WERI-Rb-1 (cell line): ENCODE measurements around the gene AARS2.

Experiments used
- DNase-seq: peaks from one replicate; pipeline ENCODE4 v3.0.0-alpha.2; 2020
- H3K27ac ChIP-seq: fragments of 250-450 bp; sonication (Bioruptor Pico); 2 replicates; pipeline ENCODE4 v1.5.1; 2020; ENCODE audit warnings: mild to moderate bottlenecking, moderate library complexity
- H3K27me3 ChIP-seq: fragments of 250-450 bp; sonication (Bioruptor Pico); 2 replicates; pipeline ENCODE4 v1.5.1; 2021; ENCODE audit warnings: mild to moderate bottlenecking, low read depth, moderate library complexity; ENCODE audit not compliant: insufficient read depth, severe bottlenecking
- H3K36me3 ChIP-seq: fragments of 250-450 bp; sonication (Bioruptor Pico); 2 replicates; pipeline ENCODE4 v1.5.1; 2020; ENCODE audit warnings: mild to moderate bottlenecking, moderate library complexity
- H3K4me3 ChIP-seq: 2 replicates; pipeline ENCODE4 v1.5.1; 2011; ENCODE audit warnings: low read depth, mild to moderate bottlenecking, control low read depth, low read length
- H3K9me3 ChIP-seq: fragments of 250-450 bp; sonication (Bioruptor Pico); 2 replicates; pipeline ENCODE4 v1.5.1; 2021; ENCODE audit warnings: mild to moderate bottlenecking, moderate library complexity; ENCODE audit not compliant: severe bottlenecking
- TF ChIP-seq, protein P1 (sequence below): IDR thresholded peaks from 2 replicates; pipeline ENCODE4 v1.5.1; 2011; ENCODE audit warnings: low read depth, mild to moderate bottlenecking, control low read depth, inconsistent platforms, low read length

The AARS2 gene

GRCh38 chr6:44278774-44279697, 34.1 kb downstream of the AARS2 start:
- Histone ChIP-seq H3K9me3 (no peaks in the 10 kb centered on the region), H3K36me3 (peaks cover 24% of the 10 kb centered on the region), H3K4me3 (no peak overlapping the region), H3K27ac (peak overlapping the region; percentile 58), H3K27me3 (no peaks in the 10 kb centered on the region)
- TF ChIP-seq, protein P1, sequence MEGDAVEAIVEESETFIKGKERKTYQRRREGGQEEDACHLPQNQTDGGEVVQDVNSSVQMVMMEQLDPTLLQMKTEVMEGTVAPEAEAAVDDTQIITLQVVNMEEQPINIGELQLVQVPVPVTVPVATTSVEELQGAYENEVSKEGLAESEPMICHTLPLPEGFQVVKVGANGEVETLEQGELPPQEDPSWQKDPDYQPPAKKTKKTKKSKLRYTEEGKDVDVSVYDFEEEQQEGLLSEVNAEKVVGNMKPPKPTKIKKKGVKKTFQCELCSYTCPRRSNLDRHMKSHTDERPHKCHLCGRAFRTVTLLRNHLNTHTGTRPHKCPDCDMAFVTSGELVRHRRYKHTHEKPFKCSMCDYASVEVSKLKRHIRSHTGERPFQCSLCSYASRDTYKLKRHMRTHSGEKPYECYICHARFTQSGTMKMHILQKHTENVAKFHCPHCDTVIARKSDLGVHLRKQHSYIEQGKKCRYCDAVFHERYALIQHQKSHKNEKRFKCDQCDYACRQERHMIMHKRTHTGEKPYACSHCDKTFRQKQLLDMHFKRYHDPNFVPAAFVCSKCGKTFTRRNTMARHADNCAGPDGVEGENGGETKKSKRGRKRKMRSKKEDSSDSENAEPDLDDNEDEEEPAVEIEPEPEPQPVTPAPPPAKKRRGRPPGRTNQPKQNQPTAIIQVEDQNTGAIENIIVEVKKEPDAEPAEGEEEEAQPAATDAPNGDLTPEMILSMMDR, result no peak
- no peak for DNase-seq

GRCh38 chr6:44278315-44278714, 34.8 kb downstream of the AARS2 start:
- no peaks in the 10 kb centered on the region for H3K27me3 ChIP-seq
- no peaks in the 10 kb centered on the region for H3K9me3 ChIP-seq
- peak overlapping the region; percentile 58 for H3K27ac ChIP-seq
- peak; percentile 69 for DNase-seq
- TF ChIP-seq, protein P1, result no peak
- H3K4me3 ChIP-seq, result no peak overlapping the region
- H3K36me3 ChIP-seq, result peaks cover 31% of the 10 kb centered on the region

DNA sequence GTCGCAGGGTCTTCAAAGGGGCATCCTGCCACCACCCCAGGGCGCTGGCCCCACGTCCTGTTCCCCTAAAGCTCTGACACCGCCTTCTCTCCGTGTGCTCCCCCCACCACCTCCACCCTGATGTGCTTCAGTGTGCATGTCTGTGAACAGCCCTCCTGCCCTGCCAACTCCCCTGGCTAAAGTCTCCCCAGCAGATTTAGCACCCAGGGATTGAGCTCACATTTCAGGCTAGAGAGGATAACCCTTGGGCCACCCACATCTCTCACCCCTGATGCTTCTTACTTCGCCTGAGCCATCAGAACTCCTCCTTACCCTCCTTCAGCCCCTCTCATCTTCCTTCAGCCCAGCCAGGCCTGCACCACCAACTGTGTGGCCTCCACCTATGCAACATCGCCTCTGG, 35.4 kb downstream of the AARS2 start:
- peak overlapping the region; percentile 58 for H3K27ac ChIP-seq
- H3K36me3 ChIP-seq, result peaks cover 37% of the 10 kb centered on the region
- no peaks in the 10 kb centered on the region for H3K9me3 ChIP-seq
- no peaks in the 10 kb centered on the region for H3K27me3 ChIP-seq
- no peak overlapping the region for H3K4me3 ChIP-seq
- TF ChIP-seq, protein P1, result no peak
- DNase-seq, result no peak

- no peak for DNase-seq
- Histone ChIP-seq H3K9me3 (no peaks in the 10 kb centered on the region), H3K36me3 (peaks cover 40% of the 10 kb centered on the region), H3K4me3 (no peak overlapping the region), H3K27ac (no peak overlapping the region), H3K27me3 (no peaks in the 10 kb centered on the region)
- TF ChIP-seq, protein P1, result no peak
These were observed 36.2 kb downstream of the AARS2 start for GRCh38 chr6:44276667-44277640.

DNA sequence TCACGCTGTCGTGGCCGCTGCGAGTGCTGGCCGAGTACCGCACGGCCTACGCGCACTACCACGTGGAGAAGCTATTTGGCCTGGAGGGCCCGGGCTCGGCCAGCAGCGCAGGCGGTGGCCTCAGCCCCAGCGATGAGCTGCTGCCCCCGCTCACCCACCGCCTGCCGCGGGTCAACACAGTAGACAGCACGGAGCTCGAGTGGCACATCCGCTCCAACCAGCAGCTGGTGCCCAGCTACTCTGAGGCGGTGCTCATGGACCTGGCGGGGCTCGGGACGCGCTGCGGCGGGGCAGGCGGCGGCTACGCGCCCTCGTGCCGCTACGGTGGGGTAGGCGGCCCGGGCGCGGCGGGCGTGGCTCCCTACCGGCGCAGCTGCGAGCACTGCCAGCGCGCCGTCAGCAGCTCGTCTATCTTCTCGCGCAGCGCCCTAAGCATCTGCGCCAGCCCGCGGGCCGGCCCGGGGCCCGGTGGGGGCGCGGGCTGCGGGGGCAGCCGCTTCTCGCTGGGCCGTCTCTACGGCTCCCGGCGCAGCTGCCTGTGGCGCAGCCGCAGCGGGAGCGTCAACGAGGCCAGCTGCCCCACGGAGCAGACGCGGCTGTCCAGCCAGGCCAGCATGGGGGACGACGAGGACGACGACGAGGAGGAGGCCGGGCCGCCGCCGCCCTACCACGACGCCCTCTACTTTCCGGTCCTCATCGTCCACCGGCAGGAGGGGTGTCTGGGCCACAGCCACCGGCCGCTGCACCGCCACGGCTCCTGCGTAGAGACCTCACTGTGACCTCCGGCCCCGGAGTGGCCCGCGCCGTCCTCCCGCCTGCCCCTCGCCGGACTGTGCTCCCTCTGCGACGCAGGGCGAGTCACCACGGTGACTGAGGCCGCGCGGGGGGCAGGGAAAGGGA, 37.1 kb downstream of the AARS2 start:
- Histone ChIP-seq H3K27ac (no peak overlapping the region), H3K27me3 (no peaks in the 10 kb centered on the region), H3K4me3 (no peak overlapping the region), H3K9me3 (no peaks in the 10 kb centered on the region), H3K36me3 (peaks cover 40% of the 10 kb centered on the region)
- TF ChIP-seq, protein P1, result no peak
- no peak for DNase-seq
